Effector memory CD4-positive, alpha-beta T cell (primary cell): Measurements from ENCODE around the gene CBX2.

Experiments
- DNase-seq, 3 donors: peaks; one replicate each; pipeline ENCODE4 v3.0.0-alpha.2; 2020
- H3K27ac ChIP-seq: 2 replicates; pipeline ENCODE4 v1.7.0; 2013; ENCODE audit warnings: mild to moderate bottlenecking, low read length, moderate library complexity; ENCODE audit not compliant: insufficient read depth, poor library complexity, severe bottlenecking
- H3K27me3 ChIP-seq: replicated peaks from 2 replicates; pipeline ENCODE4 v1.7.0; 2013; ENCODE audit warnings: mild to moderate bottlenecking, low read length; ENCODE audit not compliant: insufficient read depth, control insufficient read depth, poor library complexity, severe bottlenecking
- H3K36me3 ChIP-seq: 2 replicates; pipeline ENCODE4 v1.7.0; 2013; ENCODE audit warnings: mild to moderate bottlenecking, low read length, moderate library complexity; ENCODE audit not compliant: control insufficient read depth, insufficient read depth
- H3K4me1 ChIP-seq: 2 replicates; pipeline ENCODE4 v1.7.0; 2013; ENCODE audit warnings: low read length, mild to moderate bottlenecking; ENCODE audit not compliant: control insufficient read depth, insufficient read depth, poor library complexity, severe bottlenecking
- H3K4me3 ChIP-seq: 2 replicates; pipeline ENCODE4 v1.7.0; 2013; ENCODE audit warnings: low read length, low read depth, mild to moderate bottlenecking; ENCODE audit not compliant: insufficient read depth, poor library complexity, severe bottlenecking
- H3K9me3 ChIP-seq: 2 replicates; pipeline ENCODE4 v1.7.0; 2013; ENCODE audit warnings: mild to moderate bottlenecking, low read length, moderate library complexity; ENCODE audit not compliant: control insufficient read depth

The CBX2 gene

DNA sequence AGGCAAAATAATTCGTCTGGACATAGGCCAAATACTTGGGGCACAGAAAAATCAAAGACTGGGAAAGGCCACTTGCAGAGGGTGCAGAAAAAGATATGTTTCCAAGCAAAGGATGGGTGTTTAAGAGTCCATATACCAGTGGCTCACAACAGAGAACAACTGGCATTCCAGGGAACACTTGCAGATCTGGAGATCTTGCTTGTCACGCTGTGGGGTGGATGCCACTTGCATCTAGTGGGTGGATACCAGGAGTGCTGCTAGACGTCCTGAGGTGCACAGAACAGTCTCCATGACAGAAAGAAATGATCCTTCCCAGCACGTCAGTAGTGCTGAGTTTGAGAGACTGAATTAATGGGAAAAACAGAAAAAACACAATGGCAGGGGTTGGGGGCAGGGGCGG is 10.5 kb downstream of the CBX2 start:
- H3K9me3 ChIP-seq = no peaks in the 10 kb centered on the region
- no peak overlapping the region for H3K27ac ChIP-seq
- no peaks in the 10 kb centered on the region for H3K36me3 ChIP-seq
- H3K4me3 ChIP-seq = no peak overlapping the region
- H3K4me1 ChIP-seq = peaks cover 23% of the 10 kb centered on the region
- peaks cover 54% of the 10 kb centered on the region for H3K27me3 ChIP-seq
- no peak for DNase-seq

DNA sequence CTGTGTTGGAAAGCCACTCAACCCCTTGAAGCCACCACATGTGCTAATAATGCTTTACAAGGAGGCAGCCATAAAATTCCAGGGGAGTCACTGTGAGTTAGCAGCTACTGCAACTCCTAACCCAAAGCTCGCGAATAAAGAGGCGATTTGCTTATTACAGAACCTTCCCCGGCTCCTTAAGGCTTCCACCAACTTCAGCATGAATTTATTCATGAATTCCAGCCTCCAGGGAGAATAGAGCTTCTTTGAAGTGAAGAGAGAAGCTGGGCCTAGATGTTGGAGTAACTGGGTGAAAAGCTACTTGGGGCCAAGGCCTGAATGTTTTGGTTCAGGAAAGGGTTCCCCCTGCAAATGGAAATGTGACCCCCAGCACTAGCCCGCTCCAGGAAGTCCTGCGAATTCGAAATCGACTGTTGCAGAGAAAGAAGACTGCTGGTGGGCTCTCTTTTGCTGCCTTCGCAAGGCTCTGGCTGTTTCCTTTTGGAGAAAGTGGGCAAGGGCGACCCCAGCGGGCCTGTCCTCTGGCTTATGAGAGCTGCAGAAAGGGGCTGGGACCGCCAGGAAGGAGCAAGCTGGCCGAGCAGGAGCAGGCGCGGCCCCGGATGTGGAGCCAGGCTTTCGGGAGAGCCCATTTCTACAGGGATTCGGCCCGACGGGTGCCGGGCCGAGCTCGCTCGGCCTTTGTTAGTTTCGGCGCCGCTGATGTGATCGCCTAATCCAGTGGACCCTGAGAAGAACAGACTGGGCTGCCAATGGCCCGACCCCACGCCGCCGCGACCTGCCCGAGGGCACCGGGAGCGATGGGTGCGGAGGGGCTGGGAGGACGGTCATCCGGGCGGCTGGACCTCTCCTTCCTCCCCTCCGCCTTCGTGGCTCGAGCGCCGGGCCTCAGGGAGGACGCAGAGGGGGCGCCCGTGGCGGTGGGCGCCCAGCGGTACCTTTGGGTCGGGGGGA is 11.3 kb downstream of the CBX2 start:
- no peaks in the 10 kb centered on the region for H3K9me3 ChIP-seq
- no peaks in the 10 kb centered on the region for H3K36me3 ChIP-seq
- H3K27ac ChIP-seq = no peak overlapping the region
- H3K27me3 ChIP-seq = peaks cover 54% of the 10 kb centered on the region
- H3K4me3 ChIP-seq = no peak overlapping the region
- H3K4me1 ChIP-seq = peaks cover 23% of the 10 kb centered on the region
- no peak for DNase-seq

DNA sequence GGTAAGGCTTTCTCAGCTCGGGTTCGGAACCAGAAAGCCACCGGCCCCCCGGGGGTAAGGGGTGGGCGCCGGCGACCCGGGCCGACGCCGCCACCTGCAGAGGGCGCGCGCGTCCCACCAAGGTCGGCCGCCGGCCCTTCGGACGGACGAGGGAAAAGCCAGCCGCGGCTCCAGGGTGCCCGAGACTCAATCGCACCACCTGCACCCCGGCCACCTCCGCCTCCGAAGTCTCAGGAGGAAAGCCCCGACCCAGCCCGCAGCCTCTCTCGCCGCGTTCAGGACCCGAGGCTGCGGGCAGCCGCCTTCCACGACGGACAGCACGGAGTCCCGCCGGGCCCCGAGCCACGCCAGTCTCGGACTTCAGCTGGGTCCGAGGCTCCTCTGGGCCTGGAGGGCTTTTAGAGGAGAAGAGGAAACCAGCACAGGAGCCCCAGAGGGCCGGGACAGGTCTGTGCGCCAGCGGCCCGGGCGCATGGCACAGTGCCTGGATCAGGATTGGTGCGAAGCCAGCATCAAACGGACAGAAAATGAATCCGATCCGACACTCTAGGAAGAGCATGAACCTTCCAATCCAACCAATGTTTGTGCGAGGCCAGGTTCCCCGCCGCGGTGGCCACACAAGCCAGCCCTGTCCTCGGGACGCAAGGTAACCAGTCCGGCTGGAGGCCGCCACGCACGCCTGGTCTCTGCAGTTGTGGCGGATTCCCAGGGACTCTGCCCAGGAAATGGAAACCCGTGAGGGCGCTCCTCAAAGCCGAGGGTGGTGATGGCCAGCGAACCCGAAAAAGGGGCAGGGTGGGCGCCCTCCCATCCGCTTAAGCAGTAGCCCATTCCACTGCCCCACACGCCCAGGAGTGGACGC is 12.2 kb downstream of the CBX2 start:
- H3K27me3 ChIP-seq = peaks cover 54% of the 10 kb centered on the region
- H3K9me3 ChIP-seq = no peaks in the 10 kb centered on the region
- no peaks in the 10 kb centered on the region for H3K36me3 ChIP-seq
- H3K4me3 ChIP-seq = no peak overlapping the region
- H3K27ac ChIP-seq = no peak overlapping the region
- DNase-seq = no peak
- peaks cover 23% of the 10 kb centered on the region for H3K4me1 ChIP-seq

DNA sequence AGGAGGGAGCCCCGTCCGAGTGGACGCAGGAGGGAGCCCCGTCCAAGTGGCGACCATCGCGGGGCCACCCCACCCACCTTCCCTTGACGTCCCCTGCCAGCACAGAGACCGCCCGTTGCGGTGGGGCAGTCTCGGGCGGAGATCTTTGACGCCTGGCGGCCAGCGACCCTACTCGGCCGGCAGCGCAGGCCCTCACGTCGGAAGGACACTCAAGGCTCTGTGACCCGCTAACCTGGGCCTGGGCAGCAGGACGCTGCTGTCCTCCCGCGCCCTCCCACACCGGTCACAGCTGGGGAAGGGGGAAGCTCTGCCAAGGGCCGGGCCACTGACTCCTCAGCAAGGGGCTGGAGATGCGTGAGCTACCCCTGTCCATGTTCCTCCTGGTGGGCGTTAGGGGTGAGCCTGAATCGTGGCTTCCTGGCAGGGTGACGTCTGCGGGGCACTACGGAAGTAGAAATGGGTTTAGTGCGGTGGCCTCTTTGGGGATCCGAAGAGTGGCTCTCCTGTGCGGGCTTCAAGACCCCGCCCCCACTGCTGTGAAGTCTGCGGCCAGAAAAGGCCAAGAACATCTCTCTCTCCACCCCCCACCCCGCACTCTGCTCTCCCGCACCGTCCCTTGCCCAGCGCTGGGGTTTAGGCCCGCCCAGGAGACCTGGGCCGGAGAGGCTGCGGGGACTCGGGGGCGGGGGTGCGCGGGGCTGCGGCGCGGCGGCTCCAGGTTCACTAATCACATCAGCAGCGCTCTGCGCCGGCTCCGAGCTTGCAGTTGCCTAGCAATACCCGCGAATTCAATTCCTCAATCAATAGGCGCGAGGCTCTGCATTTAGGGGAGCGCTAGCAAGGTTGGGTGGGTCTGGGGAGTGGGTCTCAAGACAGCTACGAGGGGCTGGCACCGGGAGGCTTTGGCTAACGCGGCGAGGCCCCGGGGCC is 13.1 kb downstream of the CBX2 start:
- Histone ChIP-seq H3K4me1 (peaks cover 27% of the 10 kb centered on the region), H3K27me3 (peaks cover 53% of the 10 kb centered on the region), H3K36me3 (no peaks in the 10 kb centered on the region), H3K27ac (no peak overlapping the region), H3K9me3 (no peaks in the 10 kb centered on the region), H3K4me3 (no peak overlapping the region)
- no peak for DNase-seq

DNA sequence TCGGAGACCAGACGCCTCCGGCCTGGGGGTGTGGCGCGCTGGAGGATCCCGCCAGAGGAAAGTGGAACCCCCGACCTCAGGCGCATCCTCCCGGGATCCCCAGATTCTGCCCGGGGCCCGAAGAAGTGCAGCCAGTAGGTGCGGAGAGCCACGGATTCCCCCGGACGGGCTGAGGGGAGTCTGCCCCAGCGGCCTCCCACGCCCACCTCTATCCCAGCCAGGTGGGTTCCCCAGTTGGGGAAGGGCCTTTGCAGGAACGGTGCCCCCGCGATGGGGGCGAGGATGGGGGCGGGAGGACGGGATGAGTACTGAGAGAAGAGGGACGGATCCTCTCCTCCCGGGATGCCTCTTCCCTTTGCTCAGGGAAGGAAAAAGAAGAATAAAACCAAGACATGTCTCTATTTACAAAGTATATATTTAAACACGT is 13.8 kb downstream of the CBX2 start:
- H3K4me3 ChIP-seq = no peak overlapping the region
- H3K27me3 ChIP-seq = peaks cover 47% of the 10 kb centered on the region
- DNase-seq = no peak
- H3K27ac ChIP-seq = no peak overlapping the region
- H3K9me3 ChIP-seq = no peaks in the 10 kb centered on the region
- H3K36me3 ChIP-seq = no peaks in the 10 kb centered on the region
- peaks cover 33% of the 10 kb centered on the region for H3K4me1 ChIP-seq

DNA sequence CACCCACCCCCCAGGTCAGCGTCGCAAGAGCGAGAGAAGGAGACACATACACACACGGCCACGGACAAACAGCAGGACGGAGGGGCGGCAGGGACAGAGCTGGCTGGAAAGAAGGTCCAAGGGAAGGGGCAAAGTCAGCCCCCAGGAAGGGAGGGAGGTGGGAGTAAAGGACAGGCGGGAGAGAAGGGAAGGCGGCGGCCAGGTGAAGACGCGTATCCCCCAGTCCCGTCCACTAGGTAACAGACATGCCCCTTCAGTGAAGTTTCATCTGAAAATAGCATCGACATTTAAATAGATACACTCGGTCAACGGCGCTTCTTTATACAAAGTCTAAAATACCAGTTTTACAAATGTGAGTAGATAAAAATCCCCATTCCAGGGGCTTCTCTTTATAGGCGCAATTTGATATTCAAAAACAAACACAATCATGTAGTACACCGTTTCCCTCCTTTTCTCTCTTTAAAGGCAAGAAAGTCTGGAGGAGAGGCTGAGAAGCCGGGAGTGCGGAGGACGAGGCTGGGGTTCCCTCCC is 14.5 kb downstream of the CBX2 start:
- DNase-seq = no peak
- Histone ChIP-seq H3K36me3 (no peaks in the 10 kb centered on the region), H3K9me3 (no peaks in the 10 kb centered on the region), H3K4me1 (peaks cover 35% of the 10 kb centered on the region), H3K27ac (no peak overlapping the region), H3K27me3 (peaks cover 47% of the 10 kb centered on the region), H3K4me3 (no peak overlapping the region)

DNA sequence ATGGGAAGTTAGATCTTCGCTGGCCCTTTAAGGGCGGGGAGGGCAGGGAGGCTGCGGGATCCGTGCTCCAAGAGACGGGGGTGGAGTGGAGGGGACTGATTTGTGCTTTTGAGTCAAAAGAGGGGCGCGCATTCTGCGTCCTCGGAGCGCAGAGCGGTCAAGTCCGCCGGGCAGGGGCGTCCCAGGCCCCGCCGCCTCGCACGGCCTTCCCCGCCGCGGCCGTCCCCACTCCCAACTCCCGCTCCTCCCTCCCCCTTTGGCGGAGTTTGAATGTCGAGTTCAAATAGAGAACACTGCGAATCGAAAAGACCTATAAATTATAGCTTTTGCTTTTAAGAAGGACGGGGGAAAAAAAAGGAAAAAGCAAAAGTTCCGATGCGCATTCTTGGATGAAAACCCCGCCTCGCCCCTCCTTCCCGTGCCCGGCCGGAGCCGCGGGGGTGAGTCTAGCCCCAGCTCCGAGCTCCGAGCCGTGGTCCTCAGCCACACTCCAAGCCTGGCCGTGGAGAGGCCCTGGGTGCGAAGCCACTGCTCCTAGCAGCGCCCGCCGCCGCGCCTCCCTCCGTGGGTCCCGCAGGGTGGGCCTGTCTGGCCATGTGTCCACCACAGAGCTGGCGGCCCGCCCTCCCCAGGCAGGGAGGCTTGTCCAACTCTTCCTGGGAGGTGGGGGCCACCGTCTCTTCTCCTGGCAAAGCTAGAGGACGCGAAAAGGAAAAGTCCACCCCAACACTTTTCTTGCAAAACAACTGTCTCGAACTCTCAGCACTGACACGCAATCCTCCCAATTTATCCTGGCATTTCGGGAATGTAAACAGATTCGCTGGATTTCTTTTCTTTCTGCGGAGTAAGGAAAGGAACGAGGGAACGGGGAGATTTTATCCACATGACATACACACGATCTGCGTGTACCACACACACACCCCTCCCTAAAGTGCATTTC is 15.3 kb downstream of the CBX2 start:
- Histone ChIP-seq H3K36me3 (no peaks in the 10 kb centered on the region), H3K4me3 (no peak overlapping the region), H3K27ac (no peak overlapping the region), H3K27me3 (peaks cover 53% of the 10 kb centered on the region), H3K4me1 (peaks cover 41% of the 10 kb centered on the region), H3K9me3 (no peaks in the 10 kb centered on the region)
- no peak for DNase-seq

DNA sequence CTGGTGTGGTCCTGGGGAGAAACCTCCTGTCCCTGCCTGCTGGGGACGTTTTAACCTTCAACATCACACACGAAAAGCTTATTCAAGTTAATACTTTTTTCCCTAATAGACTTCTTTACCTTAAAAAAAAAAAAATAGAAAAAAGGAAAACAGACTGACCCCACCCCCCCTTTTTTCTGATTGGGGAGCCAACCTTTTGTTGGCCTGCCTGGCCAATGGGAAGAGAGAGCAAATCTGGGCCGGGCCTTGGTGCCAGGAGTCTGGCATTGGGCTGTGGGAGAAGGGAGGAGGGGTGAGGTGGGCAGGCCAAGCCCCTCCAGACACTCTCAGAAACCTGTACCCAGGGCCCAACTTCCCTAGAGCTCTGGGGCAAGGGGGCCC is 16.0 kb downstream of the CBX2 start:
- Histone ChIP-seq H3K4me3 (no peak overlapping the region), H3K36me3 (no peaks in the 10 kb centered on the region), H3K4me1 (peaks cover 48% of the 10 kb centered on the region), H3K27ac (no peak overlapping the region), H3K9me3 (no peaks in the 10 kb centered on the region), H3K27me3 (peaks cover 54% of the 10 kb centered on the region)
- no peak for DNase-seq
